ENCODE results near the gene ELAVL3.
"Not testable (repeated sequence)": the region's sequence is repeated elsewhere in the genome, so short reads cannot be mapped to it uniquely, and the experiment has no call there.

The ELAVL3 gene

DNA sequence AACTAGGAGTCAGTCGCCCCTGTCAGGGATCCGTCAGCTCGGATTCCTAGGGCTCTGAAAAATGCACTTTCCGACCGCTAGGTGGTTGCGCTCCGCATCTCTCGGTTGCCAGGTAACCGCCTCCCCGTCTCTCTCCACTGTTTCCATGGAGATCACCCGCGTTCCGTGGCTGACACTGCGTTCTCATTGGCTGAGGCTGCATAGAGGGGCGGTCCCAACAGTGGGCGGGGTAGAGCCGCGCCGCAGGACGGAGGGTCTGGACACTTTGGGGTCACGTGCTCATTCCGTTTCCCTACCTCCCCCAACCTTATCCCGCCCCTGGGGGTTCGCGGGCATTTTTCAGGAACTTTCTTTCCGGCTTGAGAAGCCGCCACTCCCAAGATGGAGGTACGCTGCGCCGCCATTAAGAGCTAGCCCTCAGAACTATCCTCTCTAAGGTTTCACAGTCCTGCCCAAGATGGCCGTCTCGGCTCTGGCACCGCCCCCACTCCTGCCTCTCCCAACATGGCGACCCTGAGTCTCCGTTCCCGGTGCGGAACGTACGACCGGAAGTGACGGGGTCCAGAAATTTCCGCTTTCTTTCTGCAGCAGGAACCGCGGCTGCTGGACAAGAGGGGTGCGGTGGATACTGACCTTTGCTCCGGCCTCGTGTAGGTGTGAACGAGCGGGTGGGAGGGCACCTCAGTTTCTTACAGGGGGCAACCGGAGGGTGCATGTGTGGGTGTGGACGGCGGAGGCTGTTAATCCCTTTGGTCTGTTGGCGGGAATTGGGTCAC is 45.6 kb downstream of the ELAVL3 start, which contains the start of the genes ODAD3 and PRKCSH:
ODAD3 (minus strand) TSS at position 65 of the 776 bp plus-strand sequence. CDS start 105 bp downstream, outside the sequence.
PRKCSH (plus strand) TSS at position 579 of the 776 bp plus-strand sequence. CDS start 483 bp downstream, outside the sequence.
- DNase-seq, result peak; percentile 97

DNA sequence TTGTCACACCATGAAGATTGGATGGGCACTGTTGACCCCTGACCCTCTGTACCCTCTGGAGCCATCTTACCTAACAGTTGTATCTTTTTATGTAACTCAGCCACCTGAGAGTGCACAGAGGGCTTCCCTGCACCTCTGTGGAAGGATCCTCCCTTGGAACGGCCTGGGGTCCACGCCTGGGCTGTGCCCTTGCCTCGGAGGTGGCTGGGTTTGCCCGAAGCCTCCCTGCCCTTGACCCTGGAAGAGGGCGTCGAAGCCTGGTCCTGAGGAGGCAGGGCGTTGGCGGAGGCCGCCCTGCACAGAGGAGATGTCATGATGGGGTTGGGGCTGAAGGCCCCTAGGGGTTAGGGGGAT is 46.2 kb downstream of the ELAVL3 start:
- no peak for DNase-seq

DNA sequence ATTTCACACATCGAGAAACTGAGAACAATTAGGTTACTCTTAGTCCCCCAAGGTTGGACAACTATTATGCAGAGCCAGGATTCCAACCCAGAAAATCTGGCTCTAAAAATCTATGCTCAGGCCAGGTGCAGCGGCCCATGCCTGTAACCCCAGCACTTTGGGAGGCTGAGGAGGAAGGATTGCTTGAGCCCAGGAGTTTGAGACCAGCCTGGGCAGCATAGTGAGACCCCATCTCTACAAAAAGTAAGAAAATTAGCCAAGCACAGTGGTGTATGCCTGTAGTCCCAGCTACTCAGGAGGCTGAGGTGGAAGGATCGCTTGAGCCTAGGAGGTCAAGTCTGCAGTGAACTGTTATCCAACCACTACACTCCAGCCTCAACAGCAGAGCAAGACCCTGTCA is 47.3 kb downstream of the ELAVL3 start:
- DNase-seq, result not testable (repeated sequence)

DNA sequence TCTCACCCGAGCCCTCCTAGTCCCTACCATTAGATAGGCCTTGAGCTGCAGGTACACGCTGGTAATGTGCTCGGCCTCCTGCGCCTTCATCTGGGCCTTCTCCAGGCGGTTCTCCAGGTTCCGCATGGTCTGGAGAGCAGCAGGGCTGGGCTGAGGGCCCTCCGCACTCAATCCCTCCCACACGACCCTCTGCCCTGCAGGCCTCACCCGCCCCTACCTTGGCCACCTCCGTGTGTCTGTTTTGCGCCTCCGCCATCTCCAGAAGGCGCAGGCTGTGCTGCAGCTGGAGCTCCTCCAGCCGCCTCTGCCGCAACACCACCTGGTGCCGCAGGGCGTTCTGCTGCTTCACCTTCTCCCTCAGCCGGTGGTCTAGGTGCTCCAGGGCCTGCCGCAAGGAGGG is 54.2 kb downstream of the ELAVL3 start:
- no peak for DNase-seq

DNA sequence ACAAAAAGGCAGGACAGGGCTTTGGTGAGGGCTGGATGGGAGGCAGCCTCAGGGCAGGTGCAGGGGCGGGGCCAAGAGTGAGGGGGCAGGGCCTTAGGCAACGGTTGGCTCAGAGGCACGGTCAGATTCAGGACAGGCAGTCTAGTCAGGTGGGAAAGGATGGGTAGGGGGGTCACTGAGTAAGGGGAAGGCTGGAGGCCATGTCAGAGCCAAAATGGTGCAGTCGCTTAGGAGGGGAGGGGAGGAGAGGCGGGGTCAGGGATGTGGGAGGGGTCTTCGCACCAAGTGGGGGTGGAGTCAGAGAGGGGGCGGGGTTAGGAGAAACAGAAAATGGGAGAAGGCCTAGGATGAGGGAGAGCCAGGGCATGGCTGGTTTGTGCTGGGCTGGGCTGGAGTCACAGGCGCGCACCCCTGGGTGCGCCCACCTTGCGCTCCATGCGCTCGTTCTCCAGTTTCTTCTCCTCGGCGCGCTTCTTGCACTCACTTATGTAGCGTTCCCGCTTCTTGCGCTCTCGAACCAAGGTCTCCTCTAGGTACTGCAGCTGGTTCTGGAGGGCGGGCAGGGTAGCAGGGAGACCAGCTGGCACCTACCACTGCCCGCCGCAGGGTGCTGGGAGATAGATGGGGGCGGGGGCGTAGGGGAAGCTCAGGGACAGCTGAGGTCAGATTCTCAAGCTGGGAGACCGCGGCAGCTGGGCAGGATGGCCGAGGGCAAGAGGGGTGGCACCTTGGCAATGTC is 55.0 kb downstream of the ELAVL3 start:
- no peak for DNase-seq

DNA sequence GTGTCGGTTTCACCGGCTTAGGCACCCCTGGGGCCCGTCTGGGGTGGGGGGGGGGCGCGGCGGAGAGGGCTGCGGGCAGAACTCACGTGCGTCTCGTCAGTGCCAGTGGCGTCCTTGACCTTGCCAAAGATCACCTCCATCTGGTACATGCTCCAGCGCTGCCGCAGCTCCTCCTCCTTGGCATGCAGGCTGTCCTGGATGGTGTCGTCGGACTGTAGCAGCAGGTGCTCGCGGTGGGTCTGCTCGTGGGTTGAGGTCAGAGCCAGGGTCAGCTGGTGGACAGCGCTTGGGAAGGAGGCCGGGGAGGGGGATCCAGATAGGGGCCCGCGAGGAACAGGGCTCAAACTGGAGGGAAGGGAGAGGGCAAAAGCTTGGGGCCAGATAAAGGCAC is 57.1 kb downstream of the ELAVL3 start:
- DNase-seq, result no peak

DNA sequence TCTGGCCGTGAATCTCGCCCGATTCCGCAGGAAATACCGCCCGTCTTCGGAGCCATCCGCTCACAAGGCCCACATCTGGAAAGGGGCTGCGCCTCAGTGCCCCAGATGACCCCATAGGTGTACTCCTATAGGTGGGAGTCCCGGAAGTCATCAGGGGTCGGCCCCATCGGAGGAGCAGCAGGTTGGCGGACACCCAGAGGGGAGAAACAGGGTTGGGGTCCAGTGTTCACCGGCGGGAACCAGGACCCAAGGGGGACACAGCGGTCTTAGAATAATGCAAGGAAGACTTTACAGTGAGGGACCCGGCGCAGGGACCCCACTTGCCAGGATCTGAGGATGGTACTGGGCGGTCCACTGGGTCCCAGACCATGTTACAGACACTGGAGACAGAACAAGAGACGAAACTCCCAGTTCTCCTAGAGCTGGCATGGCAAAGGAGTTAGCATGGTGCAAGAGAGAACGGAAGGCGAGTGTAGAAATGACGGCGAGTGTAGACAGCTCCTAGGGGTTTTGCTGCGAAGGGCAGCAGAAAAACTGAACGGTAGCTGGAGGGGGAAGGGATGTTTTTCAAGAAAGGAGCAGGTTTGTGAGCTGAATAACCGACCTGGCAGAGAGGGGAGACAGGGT is 57.6 kb downstream of the ELAVL3 start:
- DNase-seq, result no peak

DNA sequence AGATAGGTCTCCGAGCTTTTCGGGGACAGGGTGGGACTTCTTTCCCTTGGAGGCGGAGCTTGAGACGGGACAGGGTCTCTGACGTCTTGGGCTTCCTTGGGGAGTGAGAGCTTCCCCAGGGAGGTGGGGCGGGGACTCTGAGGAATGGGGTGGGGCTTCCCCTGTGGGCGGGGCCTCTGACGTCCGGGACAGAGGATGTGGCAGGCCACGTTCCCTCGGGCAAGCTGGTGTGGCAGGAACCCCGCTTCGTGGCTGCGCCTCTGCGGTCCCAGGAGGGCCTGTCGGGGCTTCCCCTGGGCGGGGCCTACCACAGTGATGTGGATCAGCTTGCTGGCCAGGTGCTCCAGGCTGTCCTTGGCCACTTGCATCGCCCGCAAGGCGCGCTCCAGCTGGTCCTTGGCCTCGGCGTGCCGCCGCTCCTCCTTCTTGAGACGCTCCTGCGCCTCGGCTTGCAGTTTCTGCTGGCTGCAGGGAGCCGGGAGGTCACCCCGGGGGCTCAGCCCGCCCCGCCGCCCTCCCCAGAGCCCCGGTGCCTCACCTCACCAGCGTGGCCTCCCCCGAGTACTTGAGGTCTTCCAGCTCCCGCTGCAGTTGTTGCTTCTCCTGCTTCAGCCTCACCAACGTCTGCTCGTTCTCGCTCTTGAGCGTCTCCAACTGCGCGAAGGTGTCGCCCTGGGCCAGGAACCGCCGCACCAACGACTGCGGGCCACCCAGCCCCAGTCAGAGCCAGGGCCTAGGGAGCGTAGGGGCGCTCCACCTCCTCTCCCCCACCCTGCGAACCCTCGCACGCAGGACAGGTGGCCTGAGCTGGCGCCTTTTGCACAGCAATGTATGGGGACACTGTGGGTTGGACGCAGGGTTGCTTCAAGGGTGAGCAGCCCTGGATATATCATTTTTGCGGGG is 58.4 kb downstream of the ELAVL3 start:
- DNase-seq, result no peak

DNA sequence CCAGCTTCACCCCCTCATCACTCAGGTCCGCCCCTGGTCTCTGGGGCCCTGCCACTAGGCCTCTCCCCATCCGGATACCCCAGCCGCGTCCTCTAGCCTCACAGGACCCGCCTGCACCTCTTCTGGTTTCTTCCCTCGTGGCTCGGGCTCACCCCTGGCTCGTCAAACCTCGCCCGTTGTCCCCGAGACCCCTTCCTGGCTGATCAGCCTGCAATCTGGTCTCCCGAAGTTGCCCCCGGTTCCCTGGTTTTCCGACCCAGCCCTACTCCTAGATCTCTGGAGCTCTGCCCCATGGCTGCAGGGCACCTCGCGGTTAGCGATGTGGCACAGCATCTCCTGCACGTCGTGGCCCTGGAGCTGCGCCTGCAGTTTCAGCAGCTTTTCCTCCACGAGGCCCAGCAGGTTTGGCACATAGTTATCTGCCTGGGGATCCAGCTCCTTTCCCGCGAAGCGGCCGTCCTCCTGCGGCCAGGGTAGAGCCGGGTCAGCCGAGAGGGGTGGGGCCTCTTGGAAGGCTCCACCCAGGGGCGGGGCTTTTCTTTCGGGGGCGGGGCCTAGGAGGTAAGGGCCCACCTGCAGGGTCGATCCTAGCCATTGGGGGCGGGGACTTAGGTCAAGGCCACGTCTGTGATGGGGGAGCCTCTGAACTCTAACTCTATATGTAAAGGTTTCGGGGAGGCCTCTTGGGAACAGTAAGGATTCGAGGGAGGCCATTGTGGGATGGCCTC is 59.3 kb downstream of the ELAVL3 start:
- DNase-seq, result no peak

DNA sequence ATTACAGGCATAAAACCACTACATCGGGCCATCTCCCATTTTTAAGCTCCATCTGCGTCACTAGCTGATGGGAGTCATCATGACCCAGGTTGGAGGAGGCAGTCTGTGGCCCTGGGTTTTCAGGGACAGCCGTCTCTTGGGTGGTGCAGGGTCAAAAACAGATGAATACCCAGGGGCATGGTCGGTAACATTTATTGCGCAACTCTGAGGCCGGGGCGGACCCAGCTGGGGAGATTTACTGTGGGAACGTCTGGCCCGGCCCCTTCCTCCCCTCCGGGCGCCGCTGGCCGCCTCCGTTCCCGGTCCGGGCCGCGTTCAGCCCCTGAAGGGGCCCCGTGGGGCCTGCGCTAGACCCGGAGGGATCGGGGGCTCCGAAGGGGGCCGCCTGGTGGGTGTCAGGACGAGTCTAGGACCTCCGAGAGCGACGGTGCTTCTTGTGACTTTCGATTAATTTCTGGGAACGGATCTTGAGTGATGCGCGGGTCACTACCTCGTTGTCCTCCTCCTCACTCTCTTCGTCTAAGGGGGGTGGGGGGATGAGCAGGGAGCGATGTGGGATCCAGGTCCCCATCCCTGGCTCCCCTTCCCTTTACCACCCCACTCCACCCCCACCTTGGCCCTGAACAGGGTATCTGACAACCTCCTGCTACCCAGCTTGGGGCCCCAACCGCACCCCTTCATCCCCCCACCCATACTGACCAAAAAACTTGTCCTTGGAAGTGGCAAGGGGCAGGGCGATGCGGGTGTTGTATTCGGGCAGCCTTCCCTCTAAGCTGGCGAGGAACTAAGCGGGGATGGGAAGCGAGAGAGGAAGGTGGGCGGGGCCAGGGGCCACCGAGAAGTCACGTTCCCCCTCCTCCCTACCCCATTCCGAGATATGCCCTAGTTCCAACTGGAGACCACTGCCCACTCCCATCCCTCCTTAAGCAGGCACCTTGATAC is 60.1 kb downstream of the ELAVL3 start:
- peak; percentile 50 for DNase-seq

DNA sequence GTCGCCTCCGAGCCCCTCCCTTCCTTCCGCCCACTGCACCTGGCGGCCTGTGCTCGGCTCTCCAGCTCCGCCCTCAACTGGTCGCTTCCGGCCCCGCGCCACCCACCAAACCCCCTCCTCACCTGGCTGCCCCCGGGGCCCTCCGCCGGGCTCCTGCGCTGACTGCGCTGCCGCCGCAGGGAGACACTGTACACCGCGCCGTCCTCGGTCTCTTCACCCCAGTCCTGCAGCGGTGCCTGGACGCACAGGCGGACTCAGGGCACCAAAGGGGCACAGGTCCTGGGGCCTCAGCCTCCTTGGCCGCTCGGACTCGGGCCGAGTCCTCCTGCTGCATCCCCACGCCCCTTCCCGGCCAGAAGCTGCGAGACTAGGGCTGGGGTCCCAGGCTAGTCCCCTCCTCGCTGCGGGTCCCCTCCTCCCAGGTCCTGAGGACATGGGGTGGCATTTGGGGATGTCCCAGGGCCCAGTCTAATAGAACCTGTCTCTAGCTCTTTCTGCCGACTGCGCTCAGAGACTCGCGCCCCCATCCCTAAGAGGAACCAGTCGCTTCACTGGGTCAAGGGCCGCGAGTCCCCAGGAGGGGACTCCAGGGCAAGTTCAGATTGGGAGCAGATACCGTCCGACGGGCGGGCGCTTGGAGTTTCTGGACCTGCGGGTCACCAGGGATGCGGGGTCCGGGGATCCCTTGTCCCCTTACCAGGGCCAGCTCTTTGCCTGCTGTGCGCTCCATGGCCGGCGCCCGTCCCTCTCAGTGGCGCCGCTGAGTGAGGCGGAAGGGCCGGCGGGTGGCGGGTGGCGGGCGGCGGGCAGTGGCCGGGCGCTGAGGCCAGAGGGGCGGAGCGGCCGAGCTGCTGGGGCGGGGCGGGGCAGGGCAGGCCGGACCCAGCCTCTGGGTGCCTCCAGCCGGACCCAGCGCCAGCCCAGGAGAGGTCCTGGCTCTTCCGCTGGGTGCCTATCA is 62.0 kb downstream of the ELAVL3 start, which contains the start of gene RGL3:
RGL3 (minus strand) TSS at position 766 of the 958 bp plus-strand sequence; CDS start at position 730, 36 bp downstream.
- DNase-seq, result peak; percentile 56

DNA sequence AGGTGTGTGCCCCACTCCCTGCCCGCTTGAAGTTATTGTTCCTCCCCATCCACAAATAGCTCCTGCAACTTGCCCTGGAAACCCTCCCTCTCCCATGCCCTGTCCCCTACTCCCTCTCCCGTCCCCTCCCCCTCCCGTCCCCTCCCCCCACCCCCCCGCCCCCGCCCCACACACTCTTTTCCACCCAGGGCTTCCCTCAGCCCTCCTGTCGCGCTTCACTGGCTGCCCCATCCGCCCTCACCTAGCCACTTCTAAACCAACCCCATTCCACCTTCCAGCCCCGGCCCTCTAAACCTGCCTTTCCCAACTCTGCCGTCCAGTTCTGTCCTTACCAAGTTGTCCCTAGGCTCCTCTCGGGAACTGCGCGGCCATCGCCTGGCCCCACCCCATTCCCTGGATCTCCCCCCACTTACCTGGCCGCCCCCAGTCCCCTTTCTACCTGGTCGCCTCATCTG is 62.7 kb downstream of the ELAVL3 start:
- DNase-seq, result peak; percentile 88

DNA sequence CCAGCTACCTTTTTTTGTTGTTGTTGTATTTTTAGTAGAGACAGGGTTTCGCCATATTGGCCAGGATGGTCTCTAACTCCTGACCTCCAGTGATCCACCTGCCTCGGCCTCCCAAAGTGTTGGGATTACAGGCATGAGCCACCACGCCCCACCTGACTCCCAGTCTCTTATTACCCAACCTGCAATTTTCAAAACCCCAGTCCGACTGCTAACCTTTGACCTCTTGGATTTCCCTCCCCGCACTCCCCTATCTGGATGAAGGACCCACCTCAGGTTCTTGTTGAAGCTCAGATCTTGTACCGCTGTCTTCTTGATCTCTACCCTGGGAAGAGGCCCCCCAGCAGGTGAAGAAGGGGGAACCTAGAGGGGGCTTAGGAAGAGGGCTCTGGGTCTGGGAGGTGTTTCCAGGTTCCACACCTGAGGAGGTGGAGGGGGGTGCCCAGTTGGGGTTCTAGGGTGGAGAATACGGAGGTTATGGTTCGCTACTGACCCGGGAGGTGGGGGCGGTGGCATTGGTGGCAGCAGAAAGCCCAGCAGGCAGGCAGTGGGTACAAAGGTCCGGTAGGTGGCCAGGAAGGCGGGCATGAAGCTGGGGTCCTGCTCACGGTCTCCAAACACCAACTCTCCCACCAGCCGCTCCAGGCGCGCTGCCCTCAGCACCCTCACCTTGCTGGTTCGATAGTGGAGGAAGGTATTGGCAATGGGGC is 64.3 kb downstream of the ELAVL3 start:
- no peak for DNase-seq

DNA sequence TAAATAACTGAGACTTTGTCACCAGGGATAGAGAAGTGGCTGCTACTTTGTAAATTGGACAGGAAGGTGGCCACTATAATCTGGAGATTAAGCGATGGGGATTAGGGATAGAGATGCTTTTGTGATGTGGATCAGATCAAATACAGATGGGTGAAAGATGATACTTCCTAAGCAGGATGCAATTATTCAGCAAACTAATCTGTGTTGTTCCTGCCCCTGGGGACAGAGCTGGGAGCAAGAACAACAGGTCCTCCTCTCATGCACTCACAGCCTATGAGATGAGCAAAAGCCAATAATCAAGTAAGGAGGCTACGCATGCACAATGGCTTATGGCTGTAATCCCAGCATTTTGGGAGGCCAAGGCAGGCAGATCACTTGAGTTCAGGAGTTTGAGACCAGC is 66.3 kb downstream of the ELAVL3 start:
- no peak for DNase-seq

DNA sequence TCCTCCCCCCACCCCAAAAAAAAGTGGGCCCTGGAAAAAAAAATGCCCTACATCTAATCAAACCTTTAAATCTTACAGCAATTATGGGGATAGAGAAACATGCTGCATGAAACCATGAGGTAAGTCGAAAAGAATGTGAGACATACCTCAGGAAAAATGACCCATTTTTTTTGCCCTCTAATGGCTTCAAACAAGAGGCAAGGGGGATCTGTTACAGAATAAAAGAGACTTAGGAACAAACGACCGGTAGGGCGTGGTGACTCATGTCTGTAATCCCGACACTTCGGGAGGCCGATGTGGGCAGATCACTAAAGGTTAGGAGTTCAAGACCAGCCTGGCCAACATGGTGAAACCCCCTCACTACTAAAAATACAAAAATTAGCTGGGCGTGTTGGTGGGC is 70.2 kb downstream of the ELAVL3 start:
- no peak for DNase-seq

DNA sequence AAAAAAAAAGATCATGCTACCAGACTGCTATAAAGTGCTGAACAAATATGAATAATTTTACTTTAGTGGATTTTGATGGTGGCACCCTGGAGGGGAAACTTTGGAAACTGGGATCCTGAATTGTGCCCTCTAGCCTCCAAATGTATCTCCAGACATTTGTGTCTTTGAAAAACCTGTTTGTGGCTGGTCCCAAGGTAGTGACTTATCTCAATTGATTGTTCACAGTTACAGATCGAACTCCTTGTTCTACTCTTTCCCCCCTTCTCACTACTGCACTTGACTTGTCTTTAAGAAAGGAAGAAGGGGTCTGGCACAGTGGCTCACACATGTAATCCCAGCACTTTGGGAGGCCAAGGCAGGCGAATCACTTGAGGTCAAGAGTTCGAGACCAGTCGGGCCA is 72.3 kb downstream of the ELAVL3 start:
- no peak for DNase-seq

DNA sequence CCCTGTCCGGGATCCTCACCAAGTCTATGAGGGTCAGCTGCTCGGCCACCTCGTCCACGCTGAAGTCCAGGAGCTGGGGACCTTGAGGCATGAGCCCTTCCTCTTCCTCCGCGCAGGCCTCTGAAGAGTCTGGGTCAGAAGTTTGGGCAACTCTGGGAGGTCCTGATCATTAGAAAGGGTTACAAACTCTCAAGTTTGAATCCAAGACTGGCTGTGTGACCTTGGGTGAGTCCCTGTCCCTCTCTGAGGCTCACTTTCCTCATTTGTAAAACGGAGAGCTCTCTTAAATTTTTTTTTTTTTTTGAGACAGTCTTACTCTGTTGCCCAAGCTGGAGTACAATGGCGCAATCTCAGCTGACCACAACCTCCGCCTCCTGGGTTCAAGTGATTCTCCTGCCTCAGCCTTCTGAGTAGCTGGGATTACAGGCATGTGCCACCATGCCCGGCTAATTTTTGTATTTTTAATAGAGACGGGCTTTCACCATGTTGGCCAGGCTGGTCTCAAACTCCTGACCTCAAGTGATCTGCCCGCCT is 74.1 kb downstream of the ELAVL3 start:
- DNase-seq, result not testable (repeated sequence)

All from NCI-H510A treated with DMSO at 0.1 percent for 48 hours (cell line).